KBM-7 (cell line): ENCODE data around the gene DSTN.

ENCODE experiments used
- DNase-seq: peaks from one replicate; pipeline ENCODE4 v3.0.0-alpha.2; 2015
- in situ Hi-C: fragments of 300-500 bp; cut with MboI; formaldehyde crosslinking; loops from 2 replicates; pipeline ENCODE4 v1.14.3; 2020; ENCODE audit warnings: low sequenced_read_pairs, low pct_unique_long_range_greater_than_20kb, mixed read lengths

DSTN gene

GRCh38 chr20:17572034-17572638 is 2.3 kb downstream of the DSTN start:
- DNase-seq = no peak

GRCh38 chr20:17573463-17573862 is 3.6 kb downstream of the DSTN start:
- no peak for DNase-seq
- in situ Hi-C loops = no loop called here

More at GRCh38 chr20:17572034-17572638, 2.3 kb downstream of the DSTN start:
- in situ Hi-C loops = no loop called here

GRCh38 chr20:17576215-17576614 is 6.3 kb downstream of the DSTN start:
- DNase-seq = no peak
- in situ Hi-C loops = no loop called here

- in situ Hi-C loops = no loop called here
- DNase-seq = no peak
Measured at GRCh38 chr20:17579369-17580039, 9.6 kb downstream of the DSTN start.

- in situ Hi-C loops = no loop called here
- no peak for DNase-seq
Measured at GRCh38 chr20:17580895-17581294, 11.0 kb downstream of the DSTN start.

GRCh38 chr20:17583126-17583525 is 13.3 kb downstream of the DSTN start:
- no peak for DNase-seq
- in situ Hi-C loops = no loop called here

GRCh38 chr20:17584689-17585088 is 14.8 kb downstream of the DSTN start:
- no peak for DNase-seq
- in situ Hi-C loops = no loop called here

GRCh38 chr20:17586250-17586649 is 16.4 kb downstream of the DSTN start:
- in situ Hi-C loops = no loop called here

GRCh38 chr20:17587148-17587547 is 17.3 kb downstream of the DSTN start:
- in situ Hi-C loops = no loop called here

More at GRCh38 chr20:17586250-17586649, 16.4 kb downstream of the DSTN start:
- DNase-seq = no peak

GRCh38 chr20:17587824-17588223 is 17.9 kb downstream of the DSTN start:
- no peak for DNase-seq
- in situ Hi-C loops = no loop called here

More at GRCh38 chr20:17587148-17587547, 17.3 kb downstream of the DSTN start:
- no peak for DNase-seq

GRCh38 chr20:17589161-17589834 is 19.4 kb downstream of the DSTN start:
- no peak for DNase-seq
- in situ Hi-C loops = no loop called here

GRCh38 chr20:17590245-17590644 is 20.4 kb downstream of the DSTN start:
- in situ Hi-C loops = no loop called here
- DNase-seq = no peak

- in situ Hi-C loops = no loop called here
- no peak for DNase-seq
Measured at GRCh38 chr20:17593902-17594301, 24.0 kb downstream of the DSTN start.

- in situ Hi-C loops = no loop called here
- DNase-seq = no peak
Measured at GRCh38 chr20:17594443-17594842, 24.6 kb downstream of the DSTN start.

GRCh38 chr20:17595856-17596255 is 26.0 kb downstream of the DSTN start:
- DNase-seq = no peak
- in situ Hi-C loops = no loop called here

GRCh38 chr20:17598013-17598550 is 28.2 kb downstream of the DSTN start:
- in situ Hi-C loops = no loop called here
- no peak for DNase-seq

- in situ Hi-C loops = no loop called here
- no peak for DNase-seq
Measured at GRCh38 chr20:17601957-17602356, 32.1 kb downstream of the DSTN start.

- in situ Hi-C loops = no loop called here
Measured at GRCh38 chr20:17602493-17602892, 32.6 kb downstream of the DSTN start.

GRCh38 chr20:17605131-17605660 is 35.3 kb downstream of the DSTN start:
- DNase-seq = no peak
- in situ Hi-C loops = no loop called here

More at GRCh38 chr20:17602493-17602892, 32.6 kb downstream of the DSTN start:
- DNase-seq = no peak

- no peak for DNase-seq
- in situ Hi-C loops = no loop called here
Measured at GRCh38 chr20:17606001-17606400, 36.1 kb downstream of the DSTN start.
